GM21717 (cell line): ENCODE data around the gene NINL.
A peak's percentile ranks its signal among the peaks of the same experiment; 100 is the strongest.
"Not testable (repeated sequence)": the region's sequence is repeated elsewhere in the genome, so short reads cannot be mapped to it uniquely, and the experiment has no call there.

Source experiments
- ATAC-seq: cut with Tn5 transposase; IDR thresholded peaks from one replicate; pipeline ENCODE4 v1.9.1; 2021; ENCODE audit warnings: mild to moderate bottlenecking, moderate library complexity; ENCODE audit not compliant: unreplicated experiment

Gene NINL

DNA sequence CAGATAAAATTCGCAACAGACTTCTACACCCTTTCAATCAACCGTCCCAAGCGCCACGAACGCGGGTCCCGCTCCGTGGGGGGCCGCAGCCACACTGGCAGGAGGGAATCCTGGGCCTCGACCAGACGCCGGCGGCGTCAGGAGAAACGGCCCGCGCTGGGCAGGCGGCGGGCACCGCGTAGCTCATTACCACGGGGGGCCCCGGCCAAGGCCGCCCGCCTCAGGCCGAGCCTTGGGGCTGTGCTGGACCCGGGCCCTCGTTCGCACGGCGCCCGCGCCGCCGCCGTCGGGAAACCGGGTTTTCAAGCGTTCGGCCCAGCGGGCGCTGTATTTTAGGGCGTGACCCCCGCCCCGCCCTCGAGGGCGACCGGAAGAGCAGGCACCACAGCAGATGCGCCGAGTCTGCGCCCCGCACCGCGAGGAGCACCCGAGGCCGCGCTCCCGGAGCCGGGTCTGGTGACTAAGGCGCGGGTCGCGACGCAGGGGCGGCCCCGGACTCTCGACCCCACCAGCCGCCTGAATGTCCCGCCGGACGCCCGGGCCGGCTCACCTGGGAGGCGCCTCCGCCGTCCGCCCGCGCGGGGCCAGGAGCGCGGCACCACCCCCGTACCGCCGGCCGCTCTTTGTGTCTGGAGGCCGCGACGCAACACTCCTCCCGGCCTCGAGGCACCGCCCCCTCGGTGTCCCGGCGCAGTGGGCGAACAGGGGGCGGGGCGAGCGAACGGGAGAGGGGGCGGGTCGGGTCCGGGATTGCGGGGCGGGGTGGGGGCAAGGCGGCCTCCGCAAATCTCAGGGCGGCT lies at the start of gene NINL:
Gene NINL (minus strand): TSS at position 627 of the 800 bp plus-strand sequence. CDS start 58,944 bp downstream, outside the sequence.
- ATAC-seq: no peak

DNA sequence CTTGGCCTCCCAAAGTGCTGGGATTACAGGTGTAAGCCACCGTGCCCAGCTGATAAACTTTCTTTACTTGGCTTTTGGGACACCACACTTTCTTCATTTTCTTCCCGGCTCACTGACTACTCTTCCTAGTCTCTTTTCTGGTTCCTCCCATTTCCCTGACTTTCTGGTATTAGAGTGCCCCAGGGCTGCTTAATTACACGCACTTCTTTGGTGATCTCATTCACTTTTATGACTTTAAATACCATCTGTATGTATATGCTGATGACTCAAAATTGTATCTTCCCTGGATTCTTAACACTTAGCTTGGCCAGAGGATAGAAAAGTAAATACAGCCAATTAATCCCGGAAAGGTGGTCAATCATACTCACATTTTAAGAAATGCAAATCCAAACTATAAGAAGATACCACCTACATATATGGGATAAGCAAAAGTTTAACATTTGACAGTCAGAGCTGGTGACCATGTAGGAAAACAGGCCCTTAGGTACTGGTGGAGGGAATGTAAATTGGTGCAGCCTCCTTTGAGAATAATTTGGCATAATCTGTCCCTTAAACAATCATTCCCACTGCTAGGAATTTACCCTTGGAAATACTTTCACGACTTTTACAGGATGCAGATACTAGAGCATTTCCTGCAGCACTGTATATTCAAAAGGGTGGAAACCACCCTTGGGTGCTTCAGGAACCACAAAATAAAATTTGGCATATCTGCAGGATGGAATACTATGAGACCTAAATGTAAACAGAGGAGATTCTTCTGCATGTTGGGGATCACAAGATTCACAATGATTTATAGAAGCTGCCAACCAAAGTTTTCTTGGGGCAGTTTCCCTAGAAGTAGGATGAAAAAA lies 47.8 kb upstream of the NINL start:
- ATAC-seq: no peak

DNA sequence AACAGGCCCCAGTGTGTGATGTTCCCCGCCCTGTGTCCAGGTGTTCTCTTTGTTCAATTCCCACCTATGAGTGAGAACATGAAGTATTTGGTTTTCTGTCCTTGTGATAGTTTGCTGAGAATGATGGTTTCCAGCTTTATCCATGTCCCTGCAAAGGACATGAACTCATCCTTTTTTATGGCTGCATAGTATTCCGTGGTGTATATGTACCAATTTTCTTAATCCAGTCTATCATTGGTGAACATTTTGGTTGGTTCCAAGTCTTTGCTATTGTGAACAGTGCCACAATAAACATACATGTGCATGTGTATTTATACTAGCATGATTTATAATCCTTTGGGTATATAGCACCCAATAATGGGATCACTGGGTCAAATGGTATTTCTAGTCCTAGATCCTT lies 45.3 kb upstream of the NINL start:
- not testable (repeated sequence) for ATAC-seq

DNA sequence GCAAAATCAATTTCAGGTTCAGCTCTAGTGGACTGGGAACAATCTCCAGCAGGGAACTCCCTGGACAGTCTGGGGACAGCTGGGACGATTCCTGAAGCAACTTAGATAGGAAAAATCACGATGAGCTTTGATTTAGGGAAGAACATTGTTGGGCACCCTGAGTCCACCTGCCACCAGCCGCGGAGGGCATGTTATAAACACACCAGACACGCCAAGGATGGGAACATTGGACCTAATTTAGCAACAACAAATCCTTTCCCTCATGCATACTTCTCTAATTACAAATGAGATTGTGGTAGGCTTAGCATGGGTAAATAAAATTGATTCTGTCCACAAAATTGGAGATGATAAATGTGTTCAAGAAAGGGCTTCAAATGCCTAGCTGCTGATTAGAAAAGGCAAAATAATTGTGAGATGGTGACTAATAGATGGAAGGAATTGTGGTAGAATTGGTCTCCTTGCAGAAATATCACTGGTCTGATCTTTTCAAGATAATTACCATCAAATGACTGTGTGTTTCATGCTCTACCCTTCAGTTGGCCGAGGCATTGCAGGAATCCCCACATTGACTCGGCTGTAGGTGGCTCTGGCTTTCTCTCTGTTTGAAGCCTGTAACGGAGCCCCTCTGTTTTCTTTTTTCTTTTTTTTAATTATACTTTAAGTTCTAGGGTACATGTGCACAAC lies 44.6 kb upstream of the NINL start:
- no peak for ATAC-seq

DNA sequence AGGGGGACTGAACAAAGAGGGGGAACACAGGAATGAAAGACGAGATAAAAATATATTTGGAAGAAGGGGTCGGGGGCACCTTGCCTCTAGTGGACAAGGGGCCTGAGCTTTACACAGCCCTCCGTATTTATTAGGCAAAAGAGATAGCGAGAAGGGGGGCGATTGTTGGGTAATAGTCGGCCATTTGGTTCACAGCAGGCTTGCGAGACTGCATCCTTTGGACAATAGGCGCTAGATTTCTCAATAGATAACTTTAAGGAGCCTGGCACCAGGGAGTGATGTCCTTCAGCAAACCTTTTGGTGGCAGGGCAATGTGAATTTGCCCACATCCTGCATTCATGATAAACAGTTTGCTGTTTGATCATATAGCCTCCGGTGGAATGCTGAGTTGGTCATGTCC lies 41.4 kb upstream of the NINL start:
- no peak for ATAC-seq

DNA sequence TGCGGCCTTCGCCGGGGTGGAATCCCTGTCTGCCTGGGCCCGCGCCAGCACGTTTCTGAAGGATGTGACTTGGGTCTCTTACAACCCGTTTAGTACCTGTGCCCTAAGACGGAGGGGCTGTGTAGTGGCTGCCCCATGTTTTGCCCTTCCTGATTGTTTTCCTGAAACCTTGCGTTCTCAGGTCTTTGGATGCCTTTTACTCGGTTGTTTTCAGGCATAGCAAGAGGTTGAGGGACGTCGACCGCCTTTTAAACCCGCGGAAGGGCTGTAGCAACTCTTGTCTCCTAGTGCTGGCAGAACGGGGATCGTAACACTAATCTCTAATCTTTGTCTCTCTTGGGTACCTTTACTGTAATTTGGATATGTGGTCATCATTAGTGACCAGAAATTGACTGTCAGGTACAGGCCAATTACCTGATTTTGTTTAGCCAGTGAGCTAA lies 39.2 kb upstream of the NINL start:
- ATAC-seq: no peak

DNA sequence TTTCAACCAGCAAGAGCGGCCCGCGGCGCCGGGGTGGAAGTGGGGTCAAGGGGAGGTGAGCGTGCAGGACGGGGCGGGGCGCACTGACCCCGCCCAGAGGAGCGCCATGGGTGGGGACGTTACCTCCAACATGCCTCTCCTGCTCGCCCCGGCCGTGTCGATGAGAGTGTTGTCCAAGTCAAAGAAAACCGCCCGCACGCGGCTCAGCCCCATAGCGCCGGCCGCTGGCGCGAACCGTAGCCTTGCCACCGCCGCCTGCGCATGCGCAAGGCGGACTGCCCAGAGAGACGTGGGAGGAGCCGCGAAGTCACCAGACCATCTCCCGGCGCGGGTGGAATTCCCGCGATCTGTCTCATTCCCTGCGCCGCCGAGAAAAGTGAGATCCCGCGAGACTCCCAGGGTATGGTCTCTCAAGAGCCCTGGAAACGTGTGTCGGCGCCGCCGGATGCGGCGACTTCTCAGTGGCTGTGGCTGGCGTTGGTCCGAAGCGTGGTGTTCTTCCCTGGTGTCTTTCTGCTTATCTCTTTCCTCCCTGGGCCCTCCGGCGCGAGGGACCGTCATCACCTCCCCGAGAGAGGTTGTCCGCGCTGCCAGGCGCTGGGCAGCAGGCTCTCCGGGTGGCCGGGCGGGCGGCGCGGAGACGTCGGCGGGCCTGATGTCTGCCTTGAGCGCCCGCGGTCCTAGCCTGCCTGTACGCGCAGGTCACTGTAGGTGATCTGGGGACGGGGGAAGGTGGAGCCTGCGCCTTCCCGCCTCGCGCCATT lies 38.6 kb upstream of the NINL start, which contains the start of gene NANP:
Gene NANP (minus strand): TSS at position 279 of the 764 bp plus-strand sequence. CDS start 66 bp downstream, at position 213.
- ATAC-seq: peak; percentile 84

DNA sequence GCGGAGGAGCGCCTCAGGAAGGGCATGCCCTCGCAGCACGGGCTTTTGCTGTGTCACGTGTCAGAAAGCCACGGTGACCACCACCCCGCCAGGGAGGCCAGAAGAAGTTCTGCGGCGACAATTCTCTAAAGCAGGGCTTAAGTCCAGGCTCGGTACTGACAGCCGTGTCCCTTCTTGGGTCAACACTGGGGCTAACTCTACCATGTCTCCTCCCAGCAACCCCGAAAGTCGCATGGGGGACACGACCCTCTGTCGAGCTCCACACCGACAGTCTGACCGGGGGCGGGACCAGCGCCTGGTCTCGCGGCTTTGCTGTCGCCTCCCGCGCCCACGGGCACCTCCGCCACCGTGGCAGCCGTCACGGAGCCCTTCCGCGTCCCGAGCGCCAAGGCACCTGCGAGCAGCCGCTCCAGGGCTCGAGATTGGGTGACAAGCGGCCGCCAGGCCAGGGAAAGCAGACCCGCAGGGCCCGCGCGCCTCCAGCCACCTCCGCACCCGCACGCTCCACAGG lies 37.9 kb upstream of the NINL start:
- peak; percentile 20 for ATAC-seq

DNA sequence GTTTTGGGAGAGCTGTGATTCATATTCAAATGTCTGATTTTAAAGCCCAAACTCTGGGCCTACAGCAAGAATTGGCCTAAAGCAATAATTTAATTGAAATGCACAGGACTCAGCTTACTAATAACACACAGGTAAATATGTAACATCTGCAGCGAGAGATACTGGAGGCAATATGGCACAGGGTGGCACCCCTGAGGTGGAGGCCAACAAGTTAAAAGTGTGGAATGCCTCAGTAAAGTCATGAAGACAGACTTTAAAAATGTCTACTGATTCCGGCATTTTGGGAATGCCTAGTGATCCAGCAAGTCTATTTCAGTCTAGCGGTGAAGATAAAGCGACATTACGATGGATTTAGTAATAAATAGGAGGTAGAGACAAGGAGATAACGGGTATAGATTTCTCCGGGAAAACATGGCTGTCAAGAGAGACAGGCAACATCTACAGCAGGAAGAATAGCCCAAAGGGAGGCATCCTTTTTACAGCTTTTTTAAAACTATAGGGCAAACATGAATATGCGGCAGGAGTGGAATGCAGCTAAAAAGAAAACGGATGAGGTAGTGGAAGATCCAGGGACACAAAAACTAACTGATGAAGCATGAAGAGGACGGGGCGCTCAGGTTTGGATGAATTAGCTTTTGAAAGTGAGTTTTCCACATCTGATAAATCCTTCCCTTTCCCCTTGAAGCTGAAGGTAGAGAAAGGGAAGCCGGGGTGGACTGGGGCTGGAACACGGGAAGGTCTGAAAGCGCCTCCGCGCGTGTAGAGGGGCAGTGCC lies 37.3 kb upstream of the NINL start:
- ATAC-seq: no peak

DNA sequence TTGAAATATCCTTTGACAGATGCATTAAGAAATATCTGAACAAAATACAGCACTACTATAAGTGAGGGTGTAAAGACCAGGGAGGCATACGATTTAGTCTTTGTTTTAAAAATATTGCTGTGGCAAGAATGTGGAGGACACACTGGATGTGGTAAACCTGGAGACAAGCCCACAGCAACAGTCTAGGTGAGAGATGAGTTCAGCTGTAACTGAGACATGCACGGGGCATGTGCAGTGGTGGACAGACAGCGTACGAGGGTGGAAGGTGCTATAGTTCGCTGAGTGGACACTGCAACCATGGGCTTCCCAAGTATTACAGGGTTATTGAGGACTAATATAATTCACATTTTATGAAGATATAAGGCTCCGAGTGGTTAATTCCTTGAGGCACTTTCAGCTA lies 36.7 kb upstream of the NINL start:
- ATAC-seq: no peak

DNA sequence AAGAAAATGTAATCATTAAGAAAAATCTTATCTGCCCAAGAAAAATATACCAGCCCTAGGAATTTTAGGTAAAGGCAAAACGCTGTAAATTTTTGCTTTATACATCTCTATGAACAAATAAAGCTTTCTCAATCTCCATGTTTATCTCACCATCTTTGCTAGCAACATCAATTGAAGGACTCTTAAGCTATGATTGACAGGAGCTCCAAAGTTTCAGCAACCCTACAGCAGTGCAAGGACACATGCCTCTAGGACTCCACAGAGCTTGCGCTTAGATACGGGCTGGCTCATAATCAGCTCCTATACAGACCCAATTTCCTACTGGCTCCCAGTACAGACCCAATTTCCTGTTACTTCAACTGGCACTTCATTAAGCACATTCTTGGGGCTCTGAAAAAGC lies 34.2 kb upstream of the NINL start:
- no peak for ATAC-seq

DNA sequence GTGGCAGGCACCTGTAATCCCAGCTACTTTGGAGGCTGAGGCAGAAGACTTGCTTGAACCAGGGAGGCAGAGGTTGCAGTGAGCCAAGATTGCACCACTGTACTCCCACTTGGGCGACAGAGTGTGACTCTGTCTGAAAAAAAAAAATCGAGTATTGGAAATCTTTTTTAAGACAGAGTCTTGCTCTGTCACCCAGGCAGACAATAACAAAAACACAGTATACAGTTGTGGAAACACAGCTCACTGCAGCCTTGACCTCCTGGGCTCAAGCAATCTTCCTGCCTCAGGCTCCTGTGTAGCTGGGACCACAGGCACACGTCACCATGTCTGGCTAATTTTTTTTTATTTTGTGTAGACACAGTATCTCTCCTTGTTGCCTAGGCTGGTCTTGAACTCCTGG lies 23.4 kb upstream of the NINL start:
- no peak for ATAC-seq

DNA sequence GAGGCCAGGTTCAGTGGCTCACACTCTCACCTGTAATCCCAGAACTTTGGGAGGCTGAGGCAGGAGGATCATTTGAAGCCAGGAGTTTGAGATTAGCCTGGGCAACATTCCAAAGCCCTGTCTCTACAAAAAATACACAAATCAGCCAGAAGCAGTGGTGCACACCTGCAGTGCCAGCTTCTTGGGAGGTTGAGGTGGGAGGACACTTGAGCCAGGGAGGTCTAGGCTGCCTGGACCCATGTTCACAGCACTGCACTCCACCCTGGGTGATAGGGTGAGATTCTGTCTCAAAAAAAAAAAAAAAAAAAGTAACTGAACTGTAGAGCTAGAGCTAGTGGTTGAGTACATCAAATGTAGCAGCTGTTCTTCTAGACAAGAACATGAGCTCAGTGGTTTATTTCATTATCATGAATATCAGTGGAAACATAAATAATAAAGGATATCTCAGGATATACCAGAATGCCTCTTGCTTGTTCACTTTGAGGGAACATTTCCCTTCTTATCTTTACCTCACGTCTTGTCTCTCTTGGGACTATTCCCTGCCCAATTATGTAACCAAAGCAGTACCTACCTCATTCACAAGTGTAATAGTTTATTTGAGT lies 20.9 kb upstream of the NINL start:
- ATAC-seq: no peak

DNA sequence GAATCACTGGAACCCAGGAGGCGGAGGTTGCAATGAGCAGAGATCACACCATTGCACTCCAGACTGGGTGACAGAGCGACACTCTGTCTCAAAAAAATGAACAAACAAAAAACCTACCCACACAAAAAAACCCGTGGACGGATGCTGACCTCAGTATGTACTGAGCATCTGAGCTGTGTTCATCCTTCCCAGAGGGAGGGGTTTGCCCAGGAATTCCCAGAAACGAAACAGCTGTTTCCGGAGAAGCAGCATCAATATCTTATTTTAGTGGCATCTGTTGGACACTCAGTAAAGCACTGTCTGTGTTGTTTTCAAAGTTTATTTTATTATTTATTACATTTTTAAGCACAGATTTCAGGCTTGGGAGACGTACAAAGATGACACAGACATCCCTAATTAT lies 19.8 kb upstream of the NINL start:
- ATAC-seq: no peak

DNA sequence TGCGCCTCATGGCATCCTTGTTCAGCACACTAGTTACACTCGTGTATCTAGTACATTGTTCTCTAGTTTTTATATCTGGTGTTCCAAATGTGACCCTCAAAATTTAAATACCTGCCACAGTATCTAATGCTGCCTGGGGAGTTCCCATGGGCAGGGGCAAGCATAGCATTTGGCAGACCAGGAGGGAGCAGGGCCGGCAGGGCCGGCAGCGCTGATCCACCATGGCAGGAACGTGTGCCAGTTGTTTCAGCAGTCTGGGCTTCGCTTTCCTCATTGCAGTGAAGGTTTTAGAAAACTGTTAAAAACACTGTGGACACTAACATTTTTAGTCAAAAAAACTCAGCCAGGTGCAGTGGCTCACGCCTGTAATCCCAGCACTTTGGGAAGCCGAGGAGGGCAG lies 19.3 kb upstream of the NINL start:
- ATAC-seq: no peak

DNA sequence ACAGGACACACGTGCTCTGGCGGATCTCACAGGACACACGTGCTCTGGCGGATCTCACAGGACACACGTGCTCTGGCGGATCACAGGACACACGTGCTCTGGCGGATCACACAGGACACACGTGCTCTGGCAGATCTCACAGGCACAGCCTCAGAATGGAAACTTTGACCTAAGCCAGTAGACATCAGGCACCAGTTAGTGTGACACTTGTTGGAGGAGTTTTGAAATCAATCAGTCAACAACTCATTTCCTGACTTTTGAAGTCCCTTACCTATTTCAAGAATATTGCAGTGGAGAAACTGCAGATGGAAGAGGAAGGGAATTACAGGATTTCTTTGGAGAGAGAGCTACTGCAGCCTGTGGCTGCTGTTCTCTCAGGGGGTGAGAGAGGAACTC lies 17.6 kb upstream of the NINL start:
- not testable (repeated sequence) for ATAC-seq

DNA sequence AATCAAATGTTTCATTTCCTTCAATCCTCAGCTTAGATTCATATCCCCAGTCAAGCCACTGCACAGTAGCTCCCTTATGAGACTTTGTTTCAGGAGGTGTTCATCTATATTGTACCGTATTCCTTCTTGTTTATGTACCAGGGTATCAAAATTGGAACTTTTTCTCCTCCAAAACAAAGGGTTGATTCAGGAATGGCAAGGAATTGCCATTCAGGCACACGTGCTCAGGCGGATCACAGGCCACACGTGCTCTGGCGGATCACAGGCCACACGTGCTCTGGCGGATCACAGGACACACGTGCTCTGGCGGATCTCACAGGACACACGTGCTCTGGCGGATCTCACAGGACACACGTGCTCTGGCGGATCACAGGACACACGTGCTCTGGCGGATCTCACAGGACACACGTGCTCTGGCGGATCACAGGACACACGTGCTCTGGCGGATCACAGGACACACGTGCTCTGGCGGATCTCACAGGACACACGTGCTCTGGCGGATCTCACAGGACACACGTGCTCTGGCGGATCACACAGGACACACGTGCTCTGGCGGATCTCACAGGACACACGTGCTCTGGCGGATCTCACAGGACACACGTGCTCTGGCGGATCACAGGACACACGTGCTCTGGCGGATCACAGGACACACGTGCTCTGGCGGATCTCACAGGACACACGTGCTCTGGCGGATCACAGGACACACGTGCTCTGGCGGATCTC lies 17.0 kb upstream of the NINL start:
- ATAC-seq: not testable (repeated sequence)

DNA sequence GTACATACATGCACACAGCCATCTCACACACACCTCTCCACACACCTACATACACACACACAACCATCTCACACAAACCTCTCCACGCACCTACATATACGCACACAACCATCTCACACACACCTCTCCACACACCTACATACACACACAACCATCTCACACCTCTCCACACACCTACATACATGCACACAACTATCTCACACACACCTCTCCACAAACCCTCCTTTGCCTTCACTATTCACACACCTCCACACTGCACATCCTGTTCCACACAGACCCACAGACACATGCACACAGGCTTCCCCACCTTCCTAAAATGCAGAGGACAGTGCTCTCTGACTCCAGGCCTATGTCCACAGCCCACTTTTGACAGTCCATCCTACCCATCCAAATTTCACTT lies 16.3 kb upstream of the NINL start:
- ATAC-seq: no peak

DNA sequence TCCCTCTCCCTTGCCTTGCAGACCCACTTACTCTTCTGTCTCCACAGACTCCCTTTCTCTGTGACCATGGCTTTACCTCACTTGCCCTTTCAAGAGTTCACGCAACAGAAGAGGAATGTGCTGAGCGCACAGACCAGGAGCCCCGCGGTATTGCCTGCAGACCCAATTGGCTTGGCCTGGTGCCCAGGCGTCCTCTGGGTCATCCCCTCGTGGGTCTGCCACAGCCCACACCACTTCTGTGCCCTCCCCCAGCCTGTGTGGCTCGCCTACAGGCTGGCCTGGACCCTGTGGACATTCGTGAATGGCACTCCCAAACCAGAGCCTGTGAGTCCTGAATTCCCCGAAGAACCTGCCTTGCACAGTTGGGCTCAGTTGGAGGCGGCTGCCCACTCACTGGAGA lies 15.3 kb upstream of the NINL start:
- no peak for ATAC-seq
